Activated CD8-positive, alpha-beta memory T cell treated with anti-CD3 and anti-CD28 coated beads for 36 hours (primary cell): ENCODE results near the gene FXYD6. TPM values are rescaled to one million over a fixed set of nuclear protein-coding genes. Genes with fewer than 3 reads are reported as not detected.

Source experiments
- CTCF ChIA-PET: fragments of 350-600 bp; sonication (Branson Sonifier 250); formaldehyde crosslinking; loops from one replicate; lab custom pipeline; 2021; ENCODE audit warnings: antibody characterized with exemption; lab: Charles Lee
- POLR2A ChIA-PET: fragments of 350-600 bp; sonication (Branson Sonifier 250); formaldehyde crosslinking; loops from one replicate; lab custom pipeline; 2021; ENCODE audit warnings: antibody characterized with exemption; lab: Charles Lee
- total RNA-seq, 2 experiments: library from RNA; stranded (reverse); gene quantifications; one replicate each; pipeline ENCODE4 v1.2.3, GENCODE V29; 2021

FXYD6 gene
- total RNA-seq, 2 experiments from 2014 or later: 0.10 TPM; not detected in 1

GRCh38 chr11:117796872-117797529, 79.5 kb downstream of the FXYD6 start, which contains the start of gene DSCAML1:
Gene DSCAML1, minus strand, starts transcription at chr11:117797216. Its CDS starts 137 bp downstream, at chr11:117797079.
- ChIA-PET POLR2A (no interaction called here), CTCF (interaction anchor here (2.7 kb wide), 1 partner anchor 11 kb away, joined by 11 read pairs; no protein-coding TSS in a partner anchor)

GRCh38 chr11:117796456-117796871, 80.0 kb downstream of the FXYD6 start:
- ChIA-PET POLR2A (no interaction called here), CTCF (interaction anchor here (1.3 kb wide), 1 partner anchor 12 kb away, joined by 3 read pairs; no protein-coding TSS in a partner anchor)

DNA sequence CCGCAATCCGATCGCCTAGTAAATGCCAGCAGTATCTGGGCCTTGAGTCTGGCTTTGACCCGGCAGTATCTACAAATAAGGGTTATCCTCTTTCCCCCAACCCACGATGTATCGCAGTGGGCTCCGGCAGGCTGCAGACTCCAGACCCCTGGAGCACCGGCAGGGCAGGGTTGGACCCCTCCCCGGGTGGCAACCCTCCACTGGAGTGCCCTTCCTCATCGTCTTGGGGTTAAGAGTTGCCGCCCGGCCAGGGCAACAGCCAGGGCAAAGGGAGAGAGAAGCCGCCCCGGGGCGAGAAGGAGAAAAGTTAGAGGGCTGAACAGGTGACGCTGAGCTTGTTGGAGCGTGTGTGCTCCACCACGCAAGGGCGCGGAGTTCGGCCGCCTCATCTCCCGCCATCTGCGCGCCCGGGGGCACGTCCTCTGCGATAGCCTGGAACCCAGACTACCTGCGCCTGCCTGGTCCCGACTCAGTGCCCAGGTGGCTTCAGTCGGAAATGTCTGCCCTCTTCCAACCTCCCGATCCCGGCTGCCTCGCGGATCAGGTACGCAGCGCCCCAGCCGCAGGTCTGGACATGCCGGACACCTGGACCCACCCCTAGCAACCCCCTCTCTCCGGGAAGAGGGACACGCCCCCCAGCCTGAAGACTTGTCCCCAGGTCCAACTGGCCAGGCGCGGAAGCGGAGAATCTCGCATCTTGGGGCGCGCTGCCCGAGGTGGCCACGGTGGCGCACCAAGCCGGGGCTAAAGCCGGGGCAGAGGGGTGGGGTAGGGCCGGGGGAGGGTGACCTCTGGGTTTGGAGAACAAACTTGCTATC, 80.6 kb downstream of the FXYD6 start:
- POLR2A ChIA-PET: no interaction called here
- CTCF ChIA-PET: interaction anchor here (1.3 kb wide), 1 partner anchor 12 kb away, joined by 3 read pairs; no protein-coding TSS in a partner anchor

GRCh38 chr11:117794772-117795629, 81.5 kb downstream of the FXYD6 start:
- ChIA-PET CTCF (interaction anchor here (1.3 kb wide), 1 partner anchor 13 kb away, joined by 3 read pairs; no protein-coding TSS in a partner anchor), POLR2A (no interaction called here)

DNA sequence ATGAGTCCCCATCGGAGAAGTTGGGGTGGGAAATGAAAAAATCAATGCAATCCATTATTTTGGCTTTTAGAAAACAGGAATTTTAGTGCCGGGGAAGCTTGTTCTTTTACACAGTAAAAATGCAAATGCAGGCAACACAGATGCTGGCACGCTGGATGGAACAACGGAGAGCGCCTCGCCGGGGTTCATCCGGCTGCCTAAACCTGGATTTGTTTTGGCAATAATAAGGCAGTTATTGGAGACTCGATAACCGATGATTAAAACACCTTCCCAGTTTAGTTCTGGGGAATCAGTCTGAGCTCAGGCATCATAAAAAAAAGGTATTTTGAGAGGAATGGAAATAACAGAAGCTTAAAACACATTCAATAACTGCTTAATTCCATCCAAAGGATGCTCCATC, 82.3 kb downstream of the FXYD6 start:
- CTCF ChIA-PET: interaction anchor here (1.3 to 2.0 kb wide), 2 partner anchors 13 to 123 kb away, joined by 3 to 7 read pairs; no protein-coding TSS in a partner anchor

DNA sequence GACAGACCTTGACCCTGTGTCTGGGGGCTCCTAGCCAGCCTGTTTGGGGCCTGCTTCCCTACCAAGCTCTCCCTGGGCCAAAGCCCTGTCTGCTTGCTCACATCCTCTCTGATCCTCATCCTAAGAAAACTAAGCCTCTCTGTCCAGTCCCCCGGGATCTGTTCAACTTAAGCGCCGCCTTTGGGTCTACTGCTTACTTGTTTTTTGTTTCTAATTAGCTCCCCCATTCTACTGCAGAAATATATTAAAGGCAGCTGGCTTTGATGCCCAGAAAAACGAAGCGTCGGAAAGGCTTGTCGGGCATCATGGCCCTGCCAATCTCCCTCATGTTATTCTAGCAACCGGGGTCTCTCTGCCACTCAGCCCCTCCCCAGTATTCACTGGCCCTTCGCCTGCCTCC, 82.9 kb downstream of the FXYD6 start:
- ChIA-PET CTCF (interaction anchor here (1.3 to 2.0 kb wide), 2 partner anchors 14 to 123 kb away, joined by 3 to 7 read pairs; no protein-coding TSS in a partner anchor), POLR2A (no interaction called here)

More for the DNA sequence above, 82.3 kb downstream of the FXYD6 start:
- POLR2A ChIA-PET: no interaction called here

GRCh38 chr11:117792992-117793391, 83.5 kb downstream of the FXYD6 start:
- POLR2A ChIA-PET: no interaction called here
- CTCF ChIA-PET: interaction anchor here (1.3 to 2.0 kb wide), 2 partner anchors 15 to 124 kb away, joined by 3 to 7 read pairs; no protein-coding TSS in a partner anchor

GRCh38 chr11:117792241-117792640, 84.2 kb downstream of the FXYD6 start:
- POLR2A ChIA-PET: interaction anchor here (0.6 kb wide), 1 partner anchor 948 kb away, joined by 9 read pairs; no protein-coding TSS in a partner anchor

GRCh38 chr11:117790279-117790678, 86.2 kb downstream of the FXYD6 start:
- POLR2A ChIA-PET: no interaction called here
- CTCF ChIA-PET: interaction anchor here (1.2 kb wide), 1 partner anchor 364 kb away, joined by 3 read pairs; no protein-coding TSS in a partner anchor

More at GRCh38 chr11:117792241-117792640, 84.2 kb downstream of the FXYD6 start:
- CTCF ChIA-PET: interaction anchor here (2.0 kb wide), 1 partner anchor 15 kb away, joined by 7 read pairs; no protein-coding TSS in a partner anchor

DNA sequence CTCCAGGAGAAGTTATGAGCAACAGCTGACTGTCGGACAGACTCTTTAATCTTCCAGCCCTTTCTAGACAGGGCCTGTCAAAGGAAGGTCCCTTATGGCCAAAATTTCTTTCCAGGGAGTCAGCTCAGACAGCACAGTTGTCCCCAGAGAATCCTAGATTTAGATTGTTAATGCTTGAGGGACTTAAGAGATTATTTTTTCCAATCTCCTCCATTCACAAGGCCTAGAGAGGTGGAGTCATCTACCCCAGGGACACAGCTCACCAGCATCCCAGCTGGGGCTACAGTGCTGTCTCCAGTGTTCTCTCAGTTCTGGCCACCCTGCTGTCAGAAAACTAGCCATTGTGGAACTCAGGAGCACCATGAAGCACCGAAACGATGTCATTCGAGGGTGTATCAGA, 87.2 kb downstream of the FXYD6 start:
- CTCF ChIA-PET: no interaction called here

More for the DNA sequence above, 87.2 kb downstream of the FXYD6 start:
- POLR2A ChIA-PET: no interaction called here

Other genes starting within 250 kb of the FXYD6 start
- gene DSCAML1, start 79.4 kb downstream of the FXYD6 start, total RNA-seq: under 1 TPM; 0.13 to 0.17 TPM
- 1 to 10 TPM; 3.1 to 4.4 TPM for gene FXYD2, start 51.9 kb downstream of the FXYD6 start, total RNA-seq
- 1 to 10 TPM; 1.2 to 1.7 TPM for gene TMPRSS13, start 52.7 kb upstream of the FXYD6 start, total RNA-seq
- 10 to 100 TPM; 58.1 to 62.6 TPM for gene IL10RA, start 109.7 kb upstream of the FXYD6 start, total RNA-seq
- gene TMPRSS4, start 200.4 kb upstream of the FXYD6 start, total RNA-seq: not detected
- gene SMIM35, start 210.3 kb upstream of the FXYD6 start, total RNA-seq: under 1 TPM; 0.13 to 0.32 TPM